GM23248 (cell line): ENCODE data around the gene CHRM2. TPM values are rescaled to one million over a fixed set of nuclear protein-coding genes. Genes with fewer than 3 reads are reported as not detected.
A peak's percentile ranks its signal among the peaks of the same experiment; 100 is the strongest.

Experiments used
- DNase-seq: peaks from one replicate; pipeline ENCODE4 v3.0.0-alpha.2; 2015
- H2AFZ ChIP-seq: fragments of 200-600 bp; sonication (generic); 2 replicates; pipeline ENCODE4 v1.6.1; 2016; ENCODE audit warnings: antibody characterized with exemption
- H3F3A ChIP-seq: fragments of 200-600 bp; sonication (generic); 2 replicates; pipeline ENCODE4 v1.6.1; 2016; ENCODE audit warnings: mild to moderate bottlenecking, antibody characterized with exemption, mixed run types; ENCODE audit not compliant: insufficient read depth
- H3K27ac ChIP-seq: fragments of 200-600 bp; sonication (generic); 2 replicates; pipeline ENCODE4 v1.5.1; 2016; ENCODE audit warnings: mild to moderate bottlenecking
- H3K27me3 ChIP-seq: fragments of 200-600 bp; sonication (generic); replicated peaks from 2 replicates; pipeline ENCODE4 v1.6.1; 2016; ENCODE audit warnings: mild to moderate bottlenecking; ENCODE audit not compliant: insufficient read depth
- H3K36me3 ChIP-seq: fragments of 200-600 bp; sonication (generic); 2 replicates; pipeline ENCODE4 v1.6.1; 2016; ENCODE audit warnings: low read depth, mild to moderate bottlenecking
- H3K4me1 ChIP-seq: fragments of 200-600 bp; sonication (generic); 2 replicates; pipeline ENCODE4 v1.6.1; 2016; ENCODE audit warnings: mild to moderate bottlenecking; ENCODE audit not compliant: insufficient read depth
- H3K4me2 ChIP-seq: fragments of 200-600 bp; sonication (generic); one replicate; pipeline ENCODE4 v1.6.1; 2016; ENCODE audit warnings: mild to moderate bottlenecking; ENCODE audit not compliant: unreplicated experiment
- H3K4me3 ChIP-seq: fragments of 200-600 bp; sonication (generic); 2 replicates; pipeline ENCODE4 v1.5.1; 2016; ENCODE audit warnings: mild to moderate bottlenecking
- H3K79me2 ChIP-seq: fragments of 200-600 bp; sonication (generic); 2 replicates; pipeline ENCODE4 v1.6.1; 2016; ENCODE audit warnings: mild to moderate bottlenecking; ENCODE audit not compliant: insufficient read depth
- H3K9ac ChIP-seq: fragments of 200-600 bp; sonication (generic); 2 replicates; pipeline ENCODE4 v1.6.1; 2016; ENCODE audit warnings: mild to moderate bottlenecking
- H3K9me2 ChIP-seq: fragments of 200-600 bp; sonication (generic); 2 replicates; pipeline ENCODE4 v1.6.1; 2016; ENCODE audit warnings: mixed run types, mild to moderate bottlenecking, moderate library complexity; ENCODE audit not compliant: insufficient read depth
- H3K9me3 ChIP-seq: fragments of 200-600 bp; sonication (generic); one replicate; pipeline ENCODE4 v1.6.1; 2017; ENCODE audit warnings: low read depth
- H4K20me1 ChIP-seq: fragments of 200-600 bp; sonication (generic); 2 replicates; pipeline ENCODE4 v1.6.0; 2016; ENCODE audit not compliant: insufficient read depth
- EZH2 ChIP-seq: fragments of 200-600 bp; sonication (generic); IDR thresholded peaks from 2 replicates; pipeline ENCODE4 v1.6.1; 2018; ENCODE audit warnings: antibody characterized with exemption, mild to moderate bottlenecking; ENCODE audit not compliant: insufficient read depth, poor library complexity, severe bottlenecking
- EZH2phosphoT487 ChIP-seq: fragments of 200-600 bp; sonication (generic); IDR thresholded peaks from 2 replicates; pipeline ENCODE4 v1.6.1; 2018; ENCODE audit warnings: antibody characterized with exemption, moderate library complexity, mild to moderate bottlenecking, low read depth; ENCODE audit not compliant: insufficient read depth
- WGBS, 2 experiments: methylation state at CpG; one replicate each; pipeline ENCODE4 v1.1.6; 2015 to 2017; ENCODE audit warnings: low lambda C conversion rate in 2 of 2, low coverage in 1 of 2; ENCODE audit errors: missing lambda C conversion rate in 2 of 2; 5-methylcytosine and 5-hydroxymethylcytosine counted together
- in situ Hi-C: fragments of 300-500 bp; cut with MboI; formaldehyde crosslinking; loops from 2 replicates; pipeline ENCODE4 v1.15.0; 2020
- polyA plus RNA-seq: library from polyadenylated mRNA; unstranded; fragments of >200 nt; fragmentation: Nextera tagmentation; extraction: Ambion mirVana; gene quantifications from 2 replicates; pipeline ENCODE4 v1.2.1, GENCODE V29; 2016
- total RNA-seq: library from RNA; depleted of rRNA; stranded (reverse); fragments of >200 nt; shearing (Covaris generic); gene quantifications from 2 replicates; pipeline ENCODE4 v1.2.3, GENCODE V29; 2014

The CHRM2 gene
- total and polyA plus RNA-seq, 2 experiments from 2014 or later = 1.8 to 3.7 TPM

- H3K9me3 ChIP-seq = no peaks in the 10 kb centered on the region
- no peak overlapping the region for H2AFZ ChIP-seq
- H3K9ac ChIP-seq = no peak overlapping the region
- 0 out of 2 replicates have a peak, but pooled peaks cover 4% of the 10 kb centered on the region for H3F3A ChIP-seq
- DNase-seq = peak; percentile 4
- H3K4me3 ChIP-seq = no peak overlapping the region
- 39 to 54% methylated on average over 2 of the region's 2 CpGs for WGBS, 2 experiments
- no peak overlapping the region for H3K4me2 ChIP-seq
- H3K27me3 ChIP-seq = no peaks in the 10 kb centered on the region
- H4K20me1 ChIP-seq = no peaks in the 10 kb centered on the region
- H3K4me1 ChIP-seq = no peaks in the 10 kb centered on the region
- no peaks in the 10 kb centered on the region for H3K9me2 ChIP-seq
- in situ Hi-C loops = no loop called here
- TF ChIP-seq EZH2 (no peak), EZH2phosphoT487 (no peak)
- H3K36me3 ChIP-seq = no peaks in the 10 kb centered on the region
- no peaks in the 10 kb centered on the region for H3K79me2 ChIP-seq
- H3K27ac ChIP-seq = no peak overlapping the region
Observed at GRCh38 chr7:136976504-136977251, 108.2 kb downstream of the CHRM2 start.

- Histone ChIP-seq H2AFZ (no peak overlapping the region), H3K9me2 (no peaks in the 10 kb centered on the region), H3K27ac (no peak overlapping the region), H3K27me3 (no peaks in the 10 kb centered on the region), H3K4me3 (no peak overlapping the region), H3K4me1 (peaks cover 13% of the 10 kb centered on the region), H3K36me3 (no peaks in the 10 kb centered on the region), H3K79me2 (no peaks in the 10 kb centered on the region), H3F3A (peaks cover 12% of the 10 kb centered on the region; the same call in 1 of the 2 replicates), H3K9ac (no peak overlapping the region), H3K9me3 (no peaks in the 10 kb centered on the region), H4K20me1 (no peaks in the 10 kb centered on the region), H3K4me2 (no peak overlapping the region)
- WGBS, 2 experiments = 64 to 70% methylated on average over 3 of the region's 3 CpGs
- in situ Hi-C loops = no loop called here
- DNase-seq = no peak
- no peak for TF ChIP-seq EZH2
- TF ChIP-seq EZH2phosphoT487 = no peak
Observed at GRCh38 chr7:136993377-136993776, 124.9 kb downstream of the CHRM2 start.

- Histone ChIP-seq H4K20me1 (no peaks in the 10 kb centered on the region), H3F3A (peaks cover 17% of the 10 kb centered on the region; the same call in 1 of the 2 replicates), H3K79me2 (no peaks in the 10 kb centered on the region), H2AFZ (no peak overlapping the region), H3K4me2 (no peak overlapping the region), H3K9ac (no peak overlapping the region), H3K4me1 (peaks cover 27% of the 10 kb centered on the region), H3K27me3 (no peaks in the 10 kb centered on the region), H3K9me2 (no peaks in the 10 kb centered on the region), H3K4me3 (no peak overlapping the region), H3K27ac (peak overlapping the region; percentile 42), H3K36me3 (no peaks in the 10 kb centered on the region), H3K9me3 (no peaks in the 10 kb centered on the region)
- TF ChIP-seq EZH2phosphoT487 (no peak), EZH2 (no peak)
- peak; percentile 28 for DNase-seq
- in situ Hi-C loops = no loop called here
Observed at GRCh38 chr7:136997735-136998134, 129.3 kb downstream of the CHRM2 start.

GRCh38 chr7:136998495-136998894 lies 130.0 kb downstream of the CHRM2 start:
- Histone ChIP-seq H3K9me2 (no peaks in the 10 kb centered on the region), H3K27ac (peak overlapping the region; percentile 42), H3F3A (peaks cover 17% of the 10 kb centered on the region; the same call in 1 of the 2 replicates), H3K36me3 (no peaks in the 10 kb centered on the region), H2AFZ (peak overlapping the region; percentile 41), H4K20me1 (no peaks in the 10 kb centered on the region), H3K9me3 (no peaks in the 10 kb centered on the region), H3K27me3 (no peaks in the 10 kb centered on the region), H3K4me2 (peak overlapping the region; percentile 3), H3K79me2 (no peaks in the 10 kb centered on the region), H3K4me1 (peaks cover 27% of the 10 kb centered on the region), H3K4me3 (no peak overlapping the region), H3K9ac (no peak overlapping the region)
- WGBS, 2 experiments = 37 to 47% methylated on average over 2 of the region's 2 CpGs
- DNase-seq = peak; percentile 44
- TF ChIP-seq EZH2phosphoT487 (no peak), EZH2 (no peak)
- in situ Hi-C loops = no loop called here

GRCh38 chr7:137000621-137001020 lies 132.2 kb downstream of the CHRM2 start:
- Histone ChIP-seq H3K27ac (no peak overlapping the region), H4K20me1 (no peaks in the 10 kb centered on the region), H3K4me2 (no peak overlapping the region), H3K4me1 (peaks cover 27% of the 10 kb centered on the region), H3K9me2 (no peaks in the 10 kb centered on the region), H3K9me3 (no peaks in the 10 kb centered on the region), H3F3A (peaks cover 17% of the 10 kb centered on the region; the same call in 1 of the 2 replicates), H3K27me3 (no peaks in the 10 kb centered on the region), H3K4me3 (no peak overlapping the region), H2AFZ (no peak overlapping the region), H3K36me3 (no peaks in the 10 kb centered on the region), H3K9ac (no peak overlapping the region), H3K79me2 (no peaks in the 10 kb centered on the region)
- DNase-seq = no peak
- in situ Hi-C loops = no loop called here
- no peak for TF ChIP-seq EZH2phosphoT487
- no peak for TF ChIP-seq EZH2
- 10 to 19% methylated on average over 2 of the region's 2 CpGs for WGBS, 2 experiments
